NOMO-1 treated with DMSO at 0.1 percent for 48 hours (cell line): Measurements from ENCODE around the gene PRKRIP1.
"Not testable (repeated sequence)": the region's sequence is repeated elsewhere in the genome, so short reads cannot be mapped to it uniquely, and the experiment has no call there.

Experiments used
- DNase-seq: peaks from one replicate; lab custom pipeline; 2025; ENCODE audit not compliant: unreplicated experiment; lab: John Stamatoyannopoulos, UW

Gene PRKRIP1

GRCh38 chr7:102474736-102475435 lies 78.7 kb downstream of the PRKRIP1 start:
- DNase-seq: not testable (repeated sequence)
